Colonic mucosa (tissue), 4 donors: ENCODE results near the gene TRAPPC12. TPM values are rescaled to one million over a fixed set of nuclear protein-coding genes. Genes with fewer than 3 reads are reported as not detected.

ENCODE experiments used
- DNase-seq: peaks from one replicate; pipeline ENCODE4 v3.0.0-alpha.2; 2020
- H3K27ac ChIP-seq: fragments of 200-600 bp; one replicate; pipeline ENCODE4 v1.8.0; 2021
- H3K27me3 ChIP-seq: fragments of 200-600 bp; one replicate; pipeline ENCODE4 v1.8.0; 2021
- H3K36me3 ChIP-seq: fragments of 200-600 bp; one replicate; pipeline ENCODE4 v1.8.0; 2021
- H3K4me1 ChIP-seq: fragments of 200-600 bp; one replicate; pipeline ENCODE4 v1.8.0; 2021; ENCODE audit warnings: mild to moderate bottlenecking
- H3K4me3 ChIP-seq: fragments of 200-600 bp; one replicate; pipeline ENCODE4 v1.8.0; 2021
- H3K9ac ChIP-seq, 2 donors: one replicate each; pipeline ENCODE4 v1.7.0; 2013; ENCODE audit warnings: control low read depth in 2 of 2, low read depth in 2 of 2, low read length in 2 of 2
- H3K9me3 ChIP-seq: fragments of 200-600 bp; one replicate; pipeline ENCODE4 v1.8.0; 2021
- intact Hi-C: fragments of 100-400 bp; cut with DNase I; formaldehyde crosslinking; loops from one replicate; pipeline ENCODE4 v1.14.1; 2022
- total RNA-seq, 2 donors: library from RNA; stranded (reverse); fragmentation: NEBNext Ultra II Directional in 1 of 2; extraction: Animal tissue kit (Norgen Biotek cat#: 25700) in 1 of 2; gene quantifications; one replicate each; pipeline ENCODE4 v1.2.1, GENCODE V29; 2021
- TF ChIP-seq, protein P1 (sequence below): fragments of 200-600 bp; IDR thresholded peaks from one replicate; pipeline ENCODE4 v1.8.0; 2022; ENCODE audit warnings: antibody characterized with exemption, mild to moderate bottlenecking
- donor health status: healthy.
- donor health status: DM: no; HTN: no; CAD: no.
- donor health status: DM: no; HTN: no; CAD: no.

Gene TRAPPC12
- total RNA-seq, 2 donors from 2014 or later, result 59.1 to 91.5 TPM

DNA sequence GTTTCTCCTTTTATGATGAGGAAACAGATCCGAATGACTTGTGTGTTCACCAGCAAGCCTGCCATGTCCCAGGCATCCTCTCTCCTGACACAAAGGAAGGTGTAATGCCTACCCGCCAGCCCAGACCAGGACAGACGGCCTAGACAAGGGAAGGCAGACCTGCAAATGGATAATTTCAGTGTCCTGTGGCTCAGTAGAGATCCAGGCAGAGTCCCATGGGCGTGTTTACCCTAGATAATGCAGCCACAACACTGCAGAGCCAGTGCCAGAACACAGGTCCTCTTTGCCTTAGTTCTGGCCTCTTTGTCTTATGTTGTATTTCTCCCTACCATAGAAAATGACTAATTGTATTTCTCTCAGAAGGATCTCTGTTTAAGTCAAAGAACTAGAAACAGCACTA is 12.7 kb downstream of the TRAPPC12 start:
- no peaks in the 10 kb centered on the region for H3K9me3 ChIP-seq
- no peaks in the 10 kb centered on the region for H3K4me1 ChIP-seq
- no peak overlapping the region for H3K4me3 ChIP-seq
- H3K36me3 ChIP-seq, result peaks cover 13% of the 10 kb centered on the region
- H3K27me3 ChIP-seq, result no peaks in the 10 kb centered on the region
- intact Hi-C loops, result no loop called here
- no peak overlapping the region for H3K27ac ChIP-seq
- H3K9ac ChIP-seq, result no peak overlapping the region
- DNase-seq, result no peak
- TF ChIP-seq, protein P1, sequence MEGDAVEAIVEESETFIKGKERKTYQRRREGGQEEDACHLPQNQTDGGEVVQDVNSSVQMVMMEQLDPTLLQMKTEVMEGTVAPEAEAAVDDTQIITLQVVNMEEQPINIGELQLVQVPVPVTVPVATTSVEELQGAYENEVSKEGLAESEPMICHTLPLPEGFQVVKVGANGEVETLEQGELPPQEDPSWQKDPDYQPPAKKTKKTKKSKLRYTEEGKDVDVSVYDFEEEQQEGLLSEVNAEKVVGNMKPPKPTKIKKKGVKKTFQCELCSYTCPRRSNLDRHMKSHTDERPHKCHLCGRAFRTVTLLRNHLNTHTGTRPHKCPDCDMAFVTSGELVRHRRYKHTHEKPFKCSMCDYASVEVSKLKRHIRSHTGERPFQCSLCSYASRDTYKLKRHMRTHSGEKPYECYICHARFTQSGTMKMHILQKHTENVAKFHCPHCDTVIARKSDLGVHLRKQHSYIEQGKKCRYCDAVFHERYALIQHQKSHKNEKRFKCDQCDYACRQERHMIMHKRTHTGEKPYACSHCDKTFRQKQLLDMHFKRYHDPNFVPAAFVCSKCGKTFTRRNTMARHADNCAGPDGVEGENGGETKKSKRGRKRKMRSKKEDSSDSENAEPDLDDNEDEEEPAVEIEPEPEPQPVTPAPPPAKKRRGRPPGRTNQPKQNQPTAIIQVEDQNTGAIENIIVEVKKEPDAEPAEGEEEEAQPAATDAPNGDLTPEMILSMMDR, result no peak

DNA sequence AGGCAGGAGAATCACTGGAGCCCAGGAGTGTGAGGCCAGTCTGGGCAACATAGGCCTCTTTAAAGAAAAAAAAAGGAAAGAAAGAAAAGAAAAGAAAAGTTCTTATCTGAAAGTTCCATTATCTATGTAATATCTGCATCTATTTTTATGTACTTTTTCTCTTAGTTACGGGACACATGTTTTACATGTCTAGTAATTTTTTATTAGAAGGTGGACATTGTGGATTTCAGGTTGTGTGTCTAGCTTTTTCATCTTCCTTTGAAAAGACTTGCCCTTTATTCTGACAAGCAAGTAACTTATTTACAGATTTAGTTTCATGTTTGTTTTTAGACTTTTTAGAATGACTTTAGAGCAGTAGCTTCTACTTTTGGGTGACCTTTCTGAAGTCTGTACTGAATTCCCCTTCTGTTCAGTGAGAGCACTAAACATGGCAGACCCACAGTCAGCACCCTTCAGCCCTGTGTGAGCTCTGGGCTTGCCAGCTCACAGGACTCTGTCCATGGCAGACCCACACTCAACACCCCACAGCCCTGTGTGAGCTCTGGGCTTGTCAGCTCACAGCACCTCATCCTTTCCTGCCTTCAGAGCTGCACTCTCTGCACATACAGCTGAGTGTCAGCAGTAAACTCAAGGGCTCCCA is 17.5 kb downstream of the TRAPPC12 start:
- Histone ChIP-seq H3K27ac (no peak overlapping the region), H3K4me3 (no peak overlapping the region), H3K9ac (no peak overlapping the region), H3K27me3 (no peaks in the 10 kb centered on the region), H3K9me3 (no peaks in the 10 kb centered on the region), H3K36me3 (peaks cover 4% of the 10 kb centered on the region), H3K4me1 (no peaks in the 10 kb centered on the region)
- no peak for DNase-seq
- TF ChIP-seq, protein P1, result no peak
- intact Hi-C loops, result no loop called here

- Histone ChIP-seq H3K27ac (no peak overlapping the region), H3K27me3 (no peaks in the 10 kb centered on the region), H3K4me1 (no peaks in the 10 kb centered on the region), H3K4me3 (no peak overlapping the region), H3K9ac (no peak overlapping the region), H3K36me3 (peaks cover 4% of the 10 kb centered on the region), H3K9me3 (no peaks in the 10 kb centered on the region)
- intact Hi-C loops, result no loop called here
- no peak for DNase-seq
- TF ChIP-seq, protein P1, result no peak
Measured at GRCh38 chr2:3398857-3399256, 19.4 kb downstream of the TRAPPC12 start.

DNA sequence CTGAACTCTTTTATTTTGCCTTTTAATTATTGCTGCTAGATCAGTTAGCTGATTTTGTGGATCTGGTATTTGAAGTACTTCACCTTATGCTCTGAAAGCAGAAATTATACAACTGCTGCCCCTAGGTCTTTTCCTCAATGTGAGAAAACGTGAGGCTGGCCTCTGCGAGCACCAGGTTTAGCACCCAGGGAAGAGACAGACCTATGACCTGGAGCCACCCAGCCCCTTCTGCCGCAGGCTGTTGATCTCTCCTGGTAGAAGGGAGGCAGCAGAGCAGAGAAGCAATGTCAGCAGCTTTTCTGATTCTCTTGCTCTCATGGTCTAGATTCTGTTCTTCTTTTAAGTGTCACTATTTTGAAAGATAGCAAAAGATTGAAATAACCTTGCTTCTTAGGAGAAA is 19.9 kb downstream of the TRAPPC12 start:
- H3K27ac ChIP-seq, result no peak overlapping the region
- peaks cover 4% of the 10 kb centered on the region for H3K36me3 ChIP-seq
- H3K9ac ChIP-seq, result no peak overlapping the region
- H3K9me3 ChIP-seq, result no peaks in the 10 kb centered on the region
- TF ChIP-seq, protein P1, result no peak
- DNase-seq, result no peak
- intact Hi-C loops, result no loop called here
- no peaks in the 10 kb centered on the region for H3K27me3 ChIP-seq
- H3K4me3 ChIP-seq, result no peak overlapping the region
- no peaks in the 10 kb centered on the region for H3K4me1 ChIP-seq

GRCh38 chr2:3399829-3400228 is 20.3 kb downstream of the TRAPPC12 start:
- H3K36me3 ChIP-seq, result peaks cover 4% of the 10 kb centered on the region
- intact Hi-C loops, result no loop called here
- TF ChIP-seq, protein P1, result no peak
- no peak overlapping the region for H3K4me3 ChIP-seq
- no peak for DNase-seq
- H3K9ac ChIP-seq, result no peak overlapping the region
- no peaks in the 10 kb centered on the region for H3K27me3 ChIP-seq
- no peak overlapping the region for H3K27ac ChIP-seq
- no peaks in the 10 kb centered on the region for H3K4me1 ChIP-seq
- H3K9me3 ChIP-seq, result no peaks in the 10 kb centered on the region
